ENCODE data around the gene RAPGEF1.

DNA sequence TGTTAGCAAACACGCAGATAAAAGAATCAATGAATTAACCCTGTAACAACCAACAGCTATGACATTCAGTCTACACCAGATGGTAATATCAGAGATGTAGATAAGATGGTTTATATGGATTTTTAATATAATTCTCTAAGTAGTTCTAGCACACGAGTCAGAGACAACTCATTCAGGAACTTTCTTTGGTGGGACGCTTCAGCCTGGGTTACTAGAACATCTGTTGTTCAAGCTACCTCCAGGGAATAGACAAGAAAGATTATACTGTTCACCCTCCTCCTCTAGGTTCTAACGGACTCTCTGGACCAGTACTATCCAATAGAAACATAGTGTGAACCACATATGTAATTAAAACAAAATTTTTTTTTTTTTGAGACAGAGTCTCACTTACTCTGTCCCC is 73.8 kb downstream of the RAPGEF1 start:
- TF ChIP-seq CTCF (IDR thresholded peaks at IDR 0.05) (no peak), POLR2A (IDR thresholded peaks at IDR 0.05) (no peak)
